Measurements from ENCODE around the gene NID2. TPM values are rescaled to one million over a fixed set of nuclear protein-coding genes. Genes with fewer than 3 reads are reported as not detected.

NID2 gene
- total RNA-seq, 1 experiment from 2014 or later: 6.4 TPM

GRCh38 chr14:52040598-52040997 lies 28.3 kb downstream of the NID2 start:
- in situ Hi-C loops (cut with HindIII; ENCODE audit: low pct_unique_long_range_greater_than_20kb, low sequenced_read_pairs): no loop called here
- no peak for DNase-seq (ENCODE audit: low read depth)

- no peak for DNase-seq (ENCODE audit: low read depth)
- in situ Hi-C loops (cut with HindIII; ENCODE audit: low pct_unique_long_range_greater_than_20kb, low sequenced_read_pairs): no loop called here
Observed at GRCh38 chr14:52039124-52039815, 29.6 kb downstream of the NID2 start.

- in situ Hi-C loops (cut with HindIII; ENCODE audit: low pct_unique_long_range_greater_than_20kb, low sequenced_read_pairs): no loop called here
- no peak for DNase-seq (ENCODE audit: low read depth)
Observed at GRCh38 chr14:52033101-52033642, 35.7 kb downstream of the NID2 start.

- in situ Hi-C loops (cut with HindIII; ENCODE audit: low pct_unique_long_range_greater_than_20kb, low sequenced_read_pairs): no loop called here
- DNase-seq (ENCODE audit: low read depth): no peak
Observed at GRCh38 chr14:52032204-52032801, 36.6 kb downstream of the NID2 start.

GRCh38 chr14:52031781-52032180 lies 37.1 kb downstream of the NID2 start:
- no peak for DNase-seq (ENCODE audit: low read depth)
- in situ Hi-C loops (cut with HindIII; ENCODE audit: low pct_unique_long_range_greater_than_20kb, low sequenced_read_pairs): no loop called here

GRCh38 chr14:52029881-52030280 lies 39.0 kb downstream of the NID2 start:
- in situ Hi-C loops (cut with HindIII; ENCODE audit: low pct_unique_long_range_greater_than_20kb, low sequenced_read_pairs): no loop called here
- DNase-seq (ENCODE audit: low read depth): no peak

GRCh38 chr14:52026901-52027300 lies 42.0 kb downstream of the NID2 start:
- no peak for DNase-seq (ENCODE audit: low read depth)
- in situ Hi-C loops (cut with HindIII; ENCODE audit: low pct_unique_long_range_greater_than_20kb, low sequenced_read_pairs): no loop called here

GRCh38 chr14:52026017-52026660 lies 42.7 kb downstream of the NID2 start:
- DNase-seq (ENCODE audit: low read depth): no peak
- in situ Hi-C loops (cut with HindIII; ENCODE audit: low pct_unique_long_range_greater_than_20kb, low sequenced_read_pairs): no loop called here

- in situ Hi-C loops (cut with HindIII; ENCODE audit: low pct_unique_long_range_greater_than_20kb, low sequenced_read_pairs): no loop called here
- DNase-seq (ENCODE audit: low read depth): no peak
Observed at GRCh38 chr14:52025310-52025709, 43.5 kb downstream of the NID2 start.

- in situ Hi-C loops (cut with HindIII; ENCODE audit: low pct_unique_long_range_greater_than_20kb, low sequenced_read_pairs): no loop called here
- no peak for DNase-seq (ENCODE audit: low read depth)
Observed at GRCh38 chr14:52023518-52023917, 45.3 kb downstream of the NID2 start.

GRCh38 chr14:52021957-52022600 lies 46.8 kb downstream of the NID2 start:
- in situ Hi-C loops (cut with HindIII; ENCODE audit: low pct_unique_long_range_greater_than_20kb, low sequenced_read_pairs): no loop called here

GRCh38 chr14:52020866-52021717 lies 47.8 kb downstream of the NID2 start:
- DNase-seq (ENCODE audit: low read depth): no peak
- in situ Hi-C loops (cut with HindIII; ENCODE audit: low pct_unique_long_range_greater_than_20kb, low sequenced_read_pairs): no loop called here

More at GRCh38 chr14:52021957-52022600, 46.8 kb downstream of the NID2 start:
- no peak for DNase-seq (ENCODE audit: low read depth)

- in situ Hi-C loops (cut with HindIII; ENCODE audit: low pct_unique_long_range_greater_than_20kb, low sequenced_read_pairs): no loop called here
- DNase-seq (ENCODE audit: low read depth): no peak
Observed at GRCh38 chr14:52020161-52020714, 48.6 kb downstream of the NID2 start.

- in situ Hi-C loops (cut with HindIII; ENCODE audit: low pct_unique_long_range_greater_than_20kb, low sequenced_read_pairs): no loop called here
Observed at GRCh38 chr14:52018970-52019369, 49.9 kb downstream of the NID2 start.

GRCh38 chr14:52018252-52018651 lies 50.6 kb downstream of the NID2 start:
- in situ Hi-C loops (cut with HindIII; ENCODE audit: low pct_unique_long_range_greater_than_20kb, low sequenced_read_pairs): no loop called here
- DNase-seq (ENCODE audit: low read depth): no peak

More at GRCh38 chr14:52018970-52019369, 49.9 kb downstream of the NID2 start:
- no peak for DNase-seq (ENCODE audit: low read depth)

- in situ Hi-C loops (cut with HindIII; ENCODE audit: low pct_unique_long_range_greater_than_20kb, low sequenced_read_pairs): no loop called here
Observed at GRCh38 chr14:52015411-52016030, 53.3 kb downstream of the NID2 start.

GRCh38 chr14:52014601-52015267 lies 54.1 kb downstream of the NID2 start:
- in situ Hi-C loops (cut with HindIII; ENCODE audit: low pct_unique_long_range_greater_than_20kb, low sequenced_read_pairs): no loop called here
- no peak for DNase-seq (ENCODE audit: low read depth)

More at GRCh38 chr14:52015411-52016030, 53.3 kb downstream of the NID2 start:
- no peak for DNase-seq (ENCODE audit: low read depth)

All from Caki2 (cell line).